ENCODE data around the gene AK5.

Gene AK5, protein sequence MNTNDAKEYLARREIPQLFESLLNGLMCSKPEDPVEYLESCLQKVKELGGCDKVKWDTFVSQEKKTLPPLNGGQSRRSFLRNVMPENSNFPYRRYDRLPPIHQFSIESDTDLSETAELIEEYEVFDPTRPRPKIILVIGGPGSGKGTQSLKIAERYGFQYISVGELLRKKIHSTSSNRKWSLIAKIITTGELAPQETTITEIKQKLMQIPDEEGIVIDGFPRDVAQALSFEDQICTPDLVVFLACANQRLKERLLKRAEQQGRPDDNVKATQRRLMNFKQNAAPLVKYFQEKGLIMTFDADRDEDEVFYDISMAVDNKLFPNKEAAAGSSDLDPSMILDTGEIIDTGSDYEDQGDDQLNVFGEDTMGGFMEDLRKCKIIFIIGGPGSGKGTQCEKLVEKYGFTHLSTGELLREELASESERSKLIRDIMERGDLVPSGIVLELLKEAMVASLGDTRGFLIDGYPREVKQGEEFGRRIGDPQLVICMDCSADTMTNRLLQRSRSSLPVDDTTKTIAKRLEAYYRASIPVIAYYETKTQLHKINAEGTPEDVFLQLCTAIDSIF

DNA sequence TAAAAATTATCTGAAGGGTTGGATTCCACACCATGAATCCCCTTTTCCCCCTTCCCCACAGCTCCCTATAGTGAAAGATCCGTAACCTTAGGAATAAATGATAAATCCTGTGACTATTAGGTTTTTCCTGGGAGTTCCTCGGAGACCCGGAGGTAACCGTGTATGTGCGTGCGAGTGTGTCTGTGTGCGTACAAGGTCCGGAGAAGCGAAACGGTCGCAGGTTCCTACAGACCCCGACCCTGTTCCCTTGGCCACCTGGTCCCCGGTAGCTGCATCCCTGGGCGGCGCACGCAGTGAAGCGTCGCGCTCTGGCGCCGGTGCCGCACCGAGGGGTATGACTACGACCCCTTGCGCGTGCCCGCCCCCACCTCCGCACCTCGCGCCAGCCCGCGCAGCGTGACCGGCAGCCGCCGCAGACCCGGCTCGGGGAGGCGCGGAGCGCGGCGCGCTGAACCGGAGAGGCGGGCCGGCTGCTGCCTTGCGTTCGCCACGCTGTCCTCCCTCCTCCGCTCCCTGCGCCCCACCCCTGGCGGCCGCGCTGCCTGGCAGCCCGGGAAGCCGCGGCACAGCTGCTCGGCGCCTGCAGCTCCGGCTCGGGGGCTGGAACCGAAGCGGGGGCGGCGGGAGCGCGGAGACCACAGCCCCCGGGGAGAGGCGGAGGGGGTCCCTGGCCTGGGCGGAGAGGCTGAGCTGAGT lies at the start of gene AK5:
AK5 (plus strand) TSS at position 529 of the 696 bp plus-strand sequence. CDS start 295 bp downstream, outside the sequence.
- DNase-seq: no peak

DNA sequence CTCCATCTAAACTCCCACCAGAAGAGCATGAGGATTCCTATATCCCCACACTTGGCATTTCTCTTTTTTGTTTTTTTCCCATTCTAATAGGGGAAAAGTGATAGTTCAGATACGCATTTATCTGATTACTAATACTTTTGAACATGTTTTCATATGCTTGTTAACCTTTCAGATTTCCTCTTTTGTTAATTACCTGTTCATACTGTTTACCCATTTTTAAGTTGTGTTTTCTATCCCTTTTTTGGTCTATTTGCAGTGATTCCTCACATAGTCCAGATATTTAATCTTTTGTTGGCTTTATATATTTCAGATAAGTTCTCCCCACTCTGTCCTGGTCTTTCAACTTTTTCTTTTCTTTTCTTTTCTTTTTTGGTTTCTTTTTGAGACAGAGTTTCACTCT lies 49.0 kb upstream of the AK5 start:
- DNase-seq: no peak

GRCh38 chr1:77234096-77234495 lies 47.7 kb upstream of the AK5 start:
- DNase-seq: no peak

GRCh38 chr1:77234943-77235342 lies 46.9 kb upstream of the AK5 start:
- DNase-seq: no peak

- DNase-seq: no peak
Observed at GRCh38 chr1:77238462-77238861, 43.4 kb upstream of the AK5 start.

DNA sequence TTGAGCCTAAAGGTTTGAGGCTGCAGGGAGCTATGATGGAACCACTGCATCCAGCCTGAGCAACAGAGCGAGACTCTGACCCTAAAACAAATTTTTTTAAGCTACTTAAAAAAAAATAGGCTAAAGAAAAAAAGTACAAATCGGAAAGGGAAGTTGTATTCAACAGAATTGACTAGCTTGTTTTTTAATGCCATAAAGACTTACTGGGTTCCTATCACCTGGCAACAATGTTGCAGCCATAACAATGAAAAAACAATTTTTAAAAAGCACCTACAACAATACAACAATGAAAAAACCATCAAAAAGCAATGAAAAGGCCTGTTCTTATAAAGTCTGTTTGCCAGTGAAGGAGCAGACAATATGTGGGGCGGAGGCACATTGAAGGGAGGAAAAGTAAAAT lies 42.5 kb upstream of the AK5 start:
- no peak for DNase-seq

GRCh38 chr1:77245830-77246229 lies 36.0 kb upstream of the AK5 start:
- DNase-seq: no peak

DNA sequence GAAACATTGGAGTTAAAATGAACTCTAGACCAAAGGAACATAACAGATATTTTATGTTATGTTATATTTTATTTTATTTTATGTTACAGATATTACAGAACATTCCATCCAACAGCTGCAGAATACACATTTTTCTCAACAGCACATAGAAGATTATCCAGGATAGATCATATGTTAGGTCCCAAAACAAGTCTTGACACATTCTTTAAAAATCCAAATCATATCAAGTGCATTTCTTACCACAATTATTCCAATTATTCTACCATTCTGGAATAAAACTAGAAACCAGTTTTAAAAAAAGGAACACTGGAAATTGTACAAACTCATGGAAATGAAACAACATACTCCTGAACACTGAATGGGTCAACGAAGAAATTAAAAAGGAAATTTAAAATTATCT lies 31.7 kb upstream of the AK5 start:
- no peak for DNase-seq

DNA sequence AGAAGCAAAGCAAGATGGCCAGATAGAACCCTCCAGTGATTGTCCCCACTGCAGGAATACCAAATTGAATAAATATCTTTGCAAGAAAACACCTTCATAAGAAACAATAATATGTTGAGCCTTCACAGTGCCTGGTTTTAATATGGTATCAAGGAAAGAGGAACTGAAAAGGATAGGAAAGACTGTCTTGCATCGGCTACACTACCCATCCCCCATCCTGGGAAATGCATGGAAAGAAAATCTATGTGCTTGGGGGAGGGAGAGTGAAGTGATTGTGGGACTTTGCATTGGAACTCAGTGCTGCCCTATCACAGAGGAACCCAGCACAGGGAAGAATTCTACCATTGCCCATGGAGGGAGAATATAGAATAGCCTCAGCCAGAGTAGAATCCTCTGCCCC lies 28.6 kb upstream of the AK5 start:
- DNase-seq: no peak

- no peak for DNase-seq
Observed at GRCh38 chr1:77263708-77264107, 18.1 kb upstream of the AK5 start.

DNA sequence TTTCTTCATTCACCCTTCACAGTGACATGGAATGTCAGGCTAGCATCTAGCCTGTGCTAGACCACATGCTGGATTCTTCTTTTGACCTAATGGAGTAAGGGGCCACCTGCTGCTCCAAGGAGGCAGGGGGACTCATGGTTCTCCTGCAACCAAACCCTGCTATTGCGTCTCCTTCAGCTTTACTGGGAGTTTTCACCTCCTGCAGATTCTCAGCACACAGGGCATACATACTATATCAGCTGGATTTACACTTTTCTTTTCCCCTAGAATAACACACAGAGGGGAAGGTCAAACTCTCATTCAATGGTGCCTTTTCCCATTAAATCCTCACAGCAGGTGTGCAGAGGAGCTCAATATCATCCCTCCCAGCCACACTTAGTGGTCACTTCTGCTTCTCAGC lies 16.6 kb upstream of the AK5 start:
- DNase-seq: no peak

GRCh38 chr1:77267035-77267434 lies 14.8 kb upstream of the AK5 start:
- DNase-seq: no peak

- no peak for DNase-seq
Observed at GRCh38 chr1:77271852-77272580, 9.8 kb upstream of the AK5 start.

GRCh38 chr1:77273891-77274290 lies 7.9 kb upstream of the AK5 start:
- DNase-seq: no peak

GRCh38 chr1:77275194-77275593 lies 6.6 kb upstream of the AK5 start:
- no peak for DNase-seq

DNA sequence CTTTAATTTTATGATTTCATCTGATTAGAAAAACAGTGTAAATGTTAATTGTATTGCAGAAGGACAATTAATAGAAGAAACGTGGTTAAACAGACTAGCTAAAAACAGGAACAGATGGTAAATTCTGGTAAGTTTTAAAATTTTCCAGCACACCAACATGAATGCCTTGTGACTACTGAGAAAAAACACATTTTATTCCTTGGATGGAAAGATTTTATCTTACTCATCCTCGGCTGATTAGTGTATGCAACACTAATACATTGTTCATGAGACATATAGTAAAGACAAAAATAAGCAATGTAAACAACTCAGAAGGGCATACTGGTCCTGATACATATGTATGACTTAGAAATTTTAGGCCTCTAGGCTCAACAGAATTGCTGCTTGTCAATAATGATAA lies 4.9 kb upstream of the AK5 start:
- no peak for DNase-seq

DNA sequence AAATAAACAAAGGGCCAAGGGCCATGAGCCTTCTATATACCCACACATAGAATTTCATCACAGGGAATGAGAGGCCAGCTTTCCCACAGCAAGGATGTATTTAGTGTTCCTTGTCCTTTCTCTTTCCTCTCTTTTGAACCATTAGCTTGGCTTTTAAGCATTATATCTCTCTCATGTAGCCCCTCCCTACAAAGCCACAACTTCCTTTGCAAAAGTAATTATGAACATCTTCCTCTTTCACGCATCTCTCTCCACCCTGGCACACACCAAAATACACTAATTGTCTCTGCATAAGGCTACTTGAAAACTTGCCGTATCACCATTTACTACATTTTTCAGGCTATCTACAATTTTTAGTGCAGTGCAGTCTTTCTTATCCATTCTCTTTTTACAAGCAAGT lies 1.9 kb upstream of the AK5 start:
- no peak for DNase-seq

GRCh38 chr1:77280962-77281361 lies 857 bp upstream of the AK5 start:
- DNase-seq: no peak

DNA sequence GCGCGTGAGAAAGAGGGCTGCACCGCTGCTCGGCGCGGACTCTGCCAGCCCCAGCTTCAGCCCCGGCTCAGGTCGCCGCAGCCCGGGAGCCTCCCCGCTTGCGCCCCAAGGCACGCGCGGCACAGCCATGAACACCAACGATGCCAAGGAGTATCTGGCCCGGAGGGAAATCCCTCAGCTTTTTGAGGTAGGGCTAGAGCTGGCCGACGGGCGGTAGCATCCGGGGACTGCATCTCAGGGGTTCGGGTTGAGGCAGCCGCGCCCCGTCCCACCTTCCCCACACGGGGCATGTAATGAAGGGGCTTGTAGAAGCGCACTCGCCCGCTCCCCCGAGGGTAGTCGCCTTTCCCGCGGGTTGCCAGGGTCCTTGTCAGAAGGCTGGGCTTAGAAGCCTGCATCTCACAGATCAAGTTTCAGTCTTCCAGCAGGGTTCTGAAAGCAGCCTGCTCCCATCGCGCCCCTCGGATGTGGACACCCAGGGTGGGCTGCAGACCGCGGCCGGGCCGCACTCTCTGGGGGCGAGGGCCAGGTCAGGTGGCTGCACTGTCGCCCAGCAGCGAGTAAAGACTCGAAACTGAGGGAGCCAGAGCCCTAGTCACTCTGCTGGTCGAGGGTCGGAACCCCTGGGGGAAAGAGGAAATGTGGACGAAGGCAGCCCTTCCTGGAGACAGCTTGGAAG lies 507 bp downstream of the AK5 start:
- no peak for DNase-seq

- DNase-seq: no peak
Observed at GRCh38 chr1:77282866-77283539, 1.2 kb downstream of the AK5 start.

- DNase-seq: no peak
Observed at GRCh38 chr1:77283701-77284425, 2.0 kb downstream of the AK5 start.

GRCh38 chr1:77287535-77287934 lies 5.7 kb downstream of the AK5 start:
- no peak for DNase-seq
